GM12801 (cell line): Measurements from ENCODE around the gene CCL23.

ENCODE experiments used
- CTCF ChIP-seq: IDR thresholded peaks from one replicate; pipeline ENCODE4 v1.5.1; 2011; ENCODE audit warnings: control low read depth; ENCODE audit not compliant: insufficient read length; ENCODE audit errors: extremely low read depth

The CCL23 gene

GRCh38 chr17:36055171-36055570 is 37.4 kb upstream of the CCL23 start:
- TF ChIP-seq CTCF: no peak

GRCh38 chr17:36049643-36050042 is 31.9 kb upstream of the CCL23 start:
- no peak for TF ChIP-seq CTCF

- TF ChIP-seq CTCF: no peak
These were observed 30.3 kb upstream of the CCL23 start for GRCh38 chr17:36048066-36048465.

DNA sequence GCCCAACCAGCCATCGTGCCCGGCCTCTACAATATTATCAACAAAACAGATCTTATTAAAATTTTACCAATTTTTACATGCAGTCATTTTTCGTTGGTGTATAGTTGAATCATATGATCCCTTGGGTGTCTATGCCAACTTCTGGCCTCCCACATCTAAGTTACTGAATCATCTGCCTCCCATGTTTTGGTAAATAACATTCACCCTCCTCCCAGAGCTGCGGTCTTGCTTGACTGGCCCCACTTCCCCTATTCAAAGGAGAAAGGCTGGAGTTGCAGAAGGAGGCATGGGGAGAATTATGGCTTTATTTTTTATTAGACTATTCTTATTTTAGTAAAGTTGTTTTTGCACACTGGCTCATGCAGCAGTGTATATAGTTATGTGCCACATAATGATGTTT is 18.5 kb upstream of the CCL23 start:
- TF ChIP-seq CTCF: no peak

DNA sequence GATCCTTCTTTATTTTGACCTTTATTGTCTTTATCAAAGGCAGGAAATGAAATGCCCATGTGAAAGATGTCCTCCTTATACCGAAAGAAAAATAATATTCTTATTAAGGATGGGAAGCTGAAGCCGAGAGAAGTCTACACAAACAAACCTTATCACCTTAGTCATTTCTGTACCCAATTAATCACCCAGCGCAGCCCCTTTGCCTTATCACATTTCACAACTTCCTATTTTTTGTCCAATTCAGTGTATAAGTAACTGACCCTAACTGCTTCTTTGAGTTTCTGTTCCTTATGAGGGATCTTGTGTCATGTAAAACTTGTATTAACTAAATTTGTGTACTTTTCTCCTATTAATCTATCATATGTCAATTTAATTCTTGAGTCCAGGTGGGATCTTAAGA is 16.4 kb upstream of the CCL23 start:
- no peak for TF ChIP-seq CTCF

DNA sequence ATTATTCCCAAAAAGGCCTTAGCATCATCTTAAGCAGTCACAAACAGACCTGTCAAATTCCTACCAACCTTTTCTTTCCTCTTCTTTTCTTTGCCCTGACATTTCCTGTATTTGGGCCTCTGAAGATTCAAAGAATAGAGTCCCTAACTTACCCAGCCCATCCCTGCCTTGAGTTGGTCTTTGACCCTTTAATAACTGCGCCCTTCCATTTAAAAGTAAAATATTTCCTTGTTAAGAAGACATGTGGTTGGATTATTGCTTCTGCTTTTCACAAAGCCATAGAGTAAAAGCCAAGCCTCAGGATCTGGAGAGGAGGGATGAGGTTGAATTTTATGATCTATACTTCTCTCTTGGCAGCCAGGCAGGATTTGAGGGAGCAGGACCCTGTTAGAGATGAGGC is 13.2 kb upstream of the CCL23 start:
- TF ChIP-seq CTCF: no peak

- TF ChIP-seq CTCF: no peak
These were observed 10.0 kb upstream of the CCL23 start for GRCh38 chr17:36027761-36028160.
